Measurements from ENCODE around the gene GRID2. TPM values are rescaled to one million over a fixed set of nuclear protein-coding genes. Genes with fewer than 3 reads are reported as not detected.
A peak's percentile ranks its signal among the peaks of the same experiment; 100 is the strongest.

The GRID2 gene
- total RNA-seq = not detected

- no peaks in the 10 kb centered on the region for H3K27me3 ChIP-seq
- H3K36me3 ChIP-seq = no peaks in the 10 kb centered on the region
- H3K9me3 ChIP-seq = no peaks in the 10 kb centered on the region
- peak within 1 kb of the TSS; percentile 4 to 30 for H3K4me3 ChIP-seq
- H3K4me1 ChIP-seq = peaks cover 26% of the 10 kb centered on the region
- no peak for DNase-seq (ENCODE audit: extremely low spot score in 2 of 2)
- H3K27ac ChIP-seq = no peak within 1 kb of the TSS
- TF ChIP-seq POLR2A (IDR thresholded peaks at IDR 0.05) = no peak
- intact Hi-C loops (cut with DNase I) = no loop called here
These were observed at the start of gene GRID2 for GRCh38 chr4:92303621-92304027. Gene GRID2 (plus strand): TSS chr4:92303966.

GRCh38 chr4:92253986-92254671 is 49.6 kb upstream of the GRID2 start:
- H3K36me3 ChIP-seq = no peaks in the 10 kb centered on the region
- no peak for TF ChIP-seq POLR2AphosphoS5 (IDR thresholded peaks at IDR 0.05; ENCODE audit: insufficient read depth in 1 of 2, low read depth in 1 of 2)
- TF ChIP-seq CTCF (IDR thresholded peaks at IDR 0.05) = no peak
- no peak for TF ChIP-seq POLR2A (IDR thresholded peaks at IDR 0.05)
- H3K27ac ChIP-seq = no peak overlapping the region
- intact Hi-C loops (cut with DNase I) = no loop called here
- DNase-seq (ENCODE audit: extremely low spot score in 2 of 2) = no peak
- H3K4me3 ChIP-seq = no peak overlapping the region
- H3K27me3 ChIP-seq = no peaks in the 10 kb centered on the region
- no peaks in the 10 kb centered on the region for H3K9me3 ChIP-seq
- no peaks in the 10 kb centered on the region for H3K4me1 ChIP-seq

- H3K4me3 ChIP-seq = no peak overlapping the region
- no peaks in the 10 kb centered on the region for H3K4me1 ChIP-seq
- no peak overlapping the region for H3K27ac ChIP-seq
- no peaks in the 10 kb centered on the region for H3K27me3 ChIP-seq
- H3K36me3 ChIP-seq = no peaks in the 10 kb centered on the region
- H3K9me3 ChIP-seq = no peaks in the 10 kb centered on the region
- no peak for DNase-seq (ENCODE audit: extremely low spot score in 2 of 2)
- TF ChIP-seq CTCF (IDR thresholded peaks at IDR 0.05) (no peak), POLR2A (IDR thresholded peaks at IDR 0.05) (no peak), POLR2AphosphoS5 (IDR thresholded peaks at IDR 0.05; ENCODE audit: insufficient read depth in 1 of 2, low read depth in 1 of 2) (no peak)
- intact Hi-C loops (cut with DNase I) = no loop called here
These were observed 48.9 kb upstream of the GRID2 start for GRCh38 chr4:92254767-92255442.

GRCh38 chr4:92255920-92256244 is 47.9 kb upstream of the GRID2 start:
- Histone ChIP-seq H3K36me3 (no peaks in the 10 kb centered on the region), H3K27me3 (no peaks in the 10 kb centered on the region), H3K27ac (no peak overlapping the region), H3K4me1 (no peaks in the 10 kb centered on the region), H3K4me3 (no peak overlapping the region), H3K9me3 (no peaks in the 10 kb centered on the region)
- intact Hi-C loops (cut with DNase I) = no loop called here
- TF ChIP-seq CTCF (IDR thresholded peaks at IDR 0.05) (no peak), POLR2AphosphoS5 (IDR thresholded peaks at IDR 0.05; ENCODE audit: insufficient read depth in 1 of 2, low read depth in 1 of 2) (no peak), POLR2A (IDR thresholded peaks at IDR 0.05) (no peak)
- no peak for DNase-seq (ENCODE audit: extremely low spot score in 2 of 2)

- H3K27ac ChIP-seq = no peak overlapping the region
- H3K9me3 ChIP-seq = no peaks in the 10 kb centered on the region
- TF ChIP-seq POLR2A (IDR thresholded peaks at IDR 0.05) (no peak), CTCF (IDR thresholded peaks at IDR 0.05) (no peak), POLR2AphosphoS5 (IDR thresholded peaks at IDR 0.05; ENCODE audit: insufficient read depth in 1 of 2, low read depth in 1 of 2) (no peak)
- no peak overlapping the region for H3K4me3 ChIP-seq
- DNase-seq (ENCODE audit: extremely low spot score in 2 of 2) = no peak
- intact Hi-C loops (cut with DNase I) = no loop called here
- H3K36me3 ChIP-seq = no peaks in the 10 kb centered on the region
- no peaks in the 10 kb centered on the region for H3K4me1 ChIP-seq
- no peaks in the 10 kb centered on the region for H3K27me3 ChIP-seq
These were observed 45.6 kb upstream of the GRID2 start for GRCh38 chr4:92257931-92258857.
